HepG2 (cell line): ENCODE measurements around the gene DPH3.

Experiments
- CHD2 ChIP-seq: IDR thresholded peaks from 2 replicates; pipeline ENCODE4 v1.6.1; 2011; ENCODE audit warnings: low read depth, low read length, improper control_type of control experiment
- ERF ChIP-seq: IDR thresholded peaks from 2 replicates; pipeline ENCODE4 v1.6.1; 2018; ENCODE audit warnings: missing biosample characterization, missing genetic modification reagents

DNA sequence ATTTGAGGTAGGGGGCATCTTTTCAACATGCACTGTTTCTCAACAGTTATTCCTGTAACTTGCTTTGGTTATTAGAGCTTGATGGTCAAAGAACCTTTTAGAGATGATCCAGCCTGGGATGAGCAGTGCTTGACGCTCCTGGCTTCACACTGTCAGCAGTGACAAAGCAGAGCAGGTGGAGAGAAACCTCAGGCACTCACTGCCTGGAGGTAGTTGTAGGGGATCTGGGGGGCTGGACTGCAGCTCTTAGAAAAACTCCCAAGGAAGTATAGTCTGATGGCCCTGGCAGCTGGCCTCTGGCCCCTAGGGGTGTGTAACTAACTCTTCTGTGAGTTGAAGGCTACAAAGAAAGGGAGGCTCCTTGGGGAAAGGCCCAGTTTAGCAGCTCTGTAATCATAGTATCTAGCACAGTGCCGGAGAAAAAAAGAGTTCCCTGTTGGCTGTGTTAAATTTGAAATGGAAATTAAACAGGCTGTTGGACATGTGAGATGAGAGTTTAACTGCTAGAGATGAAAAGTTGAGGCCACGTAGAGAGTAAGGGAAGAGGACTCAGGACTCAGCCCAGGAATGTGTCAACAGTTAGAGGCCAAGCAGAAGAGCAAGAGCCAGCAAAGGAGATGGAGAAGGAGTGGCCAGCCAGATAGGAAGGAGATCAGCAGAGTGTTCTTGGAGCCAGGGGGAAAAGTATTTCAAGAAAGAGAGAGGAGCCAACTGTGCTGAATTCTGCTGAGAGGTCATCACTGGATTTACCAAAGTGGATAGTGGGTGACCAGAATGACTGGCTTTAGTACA is 14.5 kb upstream of the DPH3 start:
- TF ChIP-seq CHD2 = no peak
- no peak for TF ChIP-seq ERF
